HG02885 (cell line): ENCODE measurements around the gene IP6K3.

ENCODE experiments used
- ATAC-seq: cut with Tn5 transposase; IDR thresholded peaks from one replicate; pipeline ENCODE4 v1.9.1; 2021; ENCODE audit warnings: mild to moderate bottlenecking; ENCODE audit not compliant: unreplicated experiment, poor library complexity

IP6K3 gene

DNA sequence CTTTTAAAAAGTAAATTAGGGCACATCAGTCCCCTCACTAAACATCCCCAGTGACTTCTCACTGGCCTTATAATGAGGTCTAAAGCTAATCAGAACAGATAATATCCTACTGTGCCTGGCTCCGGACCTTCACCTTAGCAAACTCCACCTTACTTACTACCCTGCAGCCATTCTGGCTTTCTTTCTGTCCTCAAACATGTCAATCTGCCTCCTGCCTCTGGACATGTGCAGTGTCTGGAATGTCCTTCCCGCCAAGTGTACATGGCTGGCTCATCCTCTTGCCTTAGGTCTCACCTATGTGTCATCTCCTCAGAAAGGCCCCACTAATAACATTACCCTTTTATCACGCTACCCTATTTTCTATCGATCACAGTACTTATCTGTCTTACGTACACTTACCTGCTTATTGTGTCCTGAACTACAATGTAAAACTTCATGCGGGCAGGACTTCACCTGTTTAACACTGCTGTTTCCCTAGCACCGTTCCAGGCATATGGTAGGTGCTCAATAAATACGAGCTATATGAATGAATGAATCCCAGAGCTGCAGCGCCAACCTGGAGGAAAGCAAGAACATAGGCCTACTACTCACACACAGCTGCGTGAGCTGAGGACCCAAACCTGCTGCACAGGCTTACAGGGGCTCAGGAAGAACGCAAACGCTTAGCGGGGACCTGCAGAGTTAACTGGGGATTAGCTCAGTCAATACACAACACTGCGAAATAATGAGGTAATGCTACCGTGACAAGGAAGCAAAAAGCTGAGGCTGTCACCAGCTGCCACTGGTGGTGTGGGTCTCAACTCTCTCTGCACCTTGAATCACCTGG, 36.2 kb downstream of the IP6K3 start:
- ATAC-seq, result no peak

DNA sequence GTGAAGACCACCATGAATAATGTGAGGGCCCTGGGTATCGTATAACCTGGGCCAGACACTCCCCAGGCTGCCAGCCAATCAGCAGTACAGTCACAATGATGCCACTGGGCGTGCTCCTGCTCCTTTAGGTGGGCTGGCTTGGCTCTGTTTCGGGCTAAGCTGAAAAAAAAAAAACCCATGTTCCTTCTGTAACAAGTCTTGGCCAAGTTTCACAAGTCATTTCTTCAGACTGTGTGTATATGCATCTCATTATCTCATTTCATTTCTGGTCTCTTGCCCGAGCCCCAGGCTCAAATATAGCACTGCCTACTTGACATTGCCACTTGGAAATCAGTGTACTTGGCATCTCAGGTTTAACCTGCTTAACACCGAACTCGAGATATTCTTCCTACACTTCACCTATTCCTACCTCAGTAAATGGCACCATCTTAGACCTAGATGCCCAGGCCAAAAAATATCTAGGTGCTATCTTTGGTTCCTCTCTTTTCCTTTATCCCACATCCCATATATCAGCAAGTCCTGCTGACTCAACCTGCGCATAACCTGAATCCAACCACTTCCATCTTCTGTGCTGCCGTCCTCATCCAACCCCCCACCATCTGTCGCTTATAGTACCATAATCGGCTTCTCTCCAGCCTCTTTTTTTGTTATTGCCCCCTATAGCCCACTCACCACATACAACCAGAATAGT, 37.0 kb downstream of the IP6K3 start:
- no peak for ATAC-seq

DNA sequence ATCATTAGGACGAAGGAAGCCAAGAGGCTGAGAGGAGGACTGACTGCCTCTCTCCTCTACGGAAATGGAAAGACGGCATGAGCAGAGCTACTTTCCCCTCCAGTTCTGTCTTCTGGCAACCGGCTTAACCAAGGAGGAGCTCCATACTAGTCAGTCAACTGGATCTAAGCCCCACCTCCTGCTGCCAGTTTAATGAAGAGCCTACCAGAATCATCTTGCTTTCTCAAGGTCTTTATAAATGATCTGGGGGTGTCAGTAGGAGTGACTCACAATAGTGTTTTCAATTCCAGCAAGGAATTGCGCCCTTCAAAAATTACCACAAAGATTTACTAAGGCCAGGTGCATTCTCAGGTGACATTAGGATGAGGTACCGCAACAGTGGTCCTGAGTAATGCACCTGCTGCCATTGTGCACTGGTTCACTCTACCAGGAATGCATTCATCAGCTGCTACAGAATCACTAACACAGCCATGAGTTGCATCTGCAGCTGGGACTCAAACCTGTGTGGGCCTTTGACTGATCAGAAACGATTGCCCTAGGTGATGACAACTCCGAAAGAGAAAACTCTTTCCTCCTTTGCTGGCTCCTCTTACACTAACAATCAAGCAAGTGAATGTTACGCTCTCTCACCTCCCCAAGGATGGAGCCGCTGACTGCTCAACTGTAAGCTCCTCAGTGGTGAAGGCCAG, 38.0 kb downstream of the IP6K3 start:
- ATAC-seq, result no peak

DNA sequence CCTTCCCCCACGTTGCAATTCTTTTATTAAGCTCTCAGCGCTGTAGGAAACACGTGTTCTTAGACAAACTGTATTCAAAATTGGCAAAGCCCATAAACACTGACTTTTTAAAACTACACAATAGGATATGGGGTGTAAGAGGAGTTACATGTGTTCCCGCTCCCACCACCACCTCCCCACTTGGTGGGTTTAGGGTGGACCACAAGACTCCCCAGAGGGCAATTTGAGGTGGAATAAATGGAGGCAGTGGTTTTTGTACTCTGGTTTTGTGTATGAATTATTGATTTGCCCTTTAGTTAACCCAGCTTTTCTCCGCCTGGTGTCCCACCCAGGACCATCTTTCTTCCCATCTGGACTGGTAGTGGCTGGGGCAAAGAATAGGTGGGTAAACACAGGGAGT, 38.9 kb downstream of the IP6K3 start:
- ATAC-seq, result no peak

GRCh38 chr6:33705955-33706725, 40.6 kb downstream of the IP6K3 start:
- no peak for ATAC-seq

- ATAC-seq, result no peak
These were observed 41.3 kb downstream of the IP6K3 start for GRCh38 chr6:33705268-33705885.

GRCh38 chr6:33704215-33705066, 42.3 kb downstream of the IP6K3 start:
- ATAC-seq, result no peak

GRCh38 chr6:33702345-33702977, 44.2 kb downstream of the IP6K3 start:
- no peak for ATAC-seq

- peak; percentile 69 for ATAC-seq
These were observed 46.2 kb downstream of the IP6K3 start for GRCh38 chr6:33700391-33701050.

GRCh38 chr6:33699739-33700138, 47.0 kb downstream of the IP6K3 start:
- ATAC-seq, result no peak

GRCh38 chr6:33699131-33699530, 47.6 kb downstream of the IP6K3 start:
- ATAC-seq, result no peak

DNA sequence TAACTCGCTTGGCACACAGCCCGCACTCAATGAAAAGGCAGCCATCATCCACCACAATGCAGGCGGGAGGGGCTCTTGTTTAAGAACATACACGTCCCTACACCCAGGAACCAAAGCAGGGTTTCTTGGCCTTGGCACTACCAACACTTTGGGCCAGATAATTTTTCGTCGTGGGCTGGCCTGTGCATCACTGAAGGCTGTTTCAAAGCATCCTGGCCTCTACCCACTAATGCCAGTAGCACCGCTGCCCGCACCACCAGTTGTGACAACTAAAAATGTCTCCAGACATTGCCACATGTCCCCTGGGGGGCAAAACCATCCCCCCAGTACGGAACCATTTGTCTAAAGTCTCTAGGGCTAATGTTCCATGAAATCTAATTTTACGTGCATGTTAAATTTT, 48.2 kb downstream of the IP6K3 start:
- ATAC-seq, result no peak

- no peak for ATAC-seq
These were observed 48.9 kb downstream of the IP6K3 start for GRCh38 chr6:33697845-33698244.

GRCh38 chr6:33696548-33697518, 49.9 kb downstream of the IP6K3 start:
- no peak for ATAC-seq

GRCh38 chr6:33696076-33696475, 50.6 kb downstream of the IP6K3 start:
- ATAC-seq, result no peak

GRCh38 chr6:33695451-33695887, 51.2 kb downstream of the IP6K3 start:
- ATAC-seq, result no peak

GRCh38 chr6:33694977-33695376, 51.7 kb downstream of the IP6K3 start:
- ATAC-seq, result no peak
